Subcutaneous adipose tissue (tissue), 4 donors: ENCODE measurements around the gene TMPRSS5. TPM values are rescaled to one million over a fixed set of nuclear protein-coding genes. Genes with fewer than 3 reads are reported as not detected.

ENCODE experiments used
- total RNA-seq, 4 donors: library from RNA; depleted of rRNA; stranded (reverse); fragments of >200 nt; gene quantifications; one replicate each; pipeline ENCODE4 v1.1.0, GENCODE V29; 2016
- TF ChIP-seq, protein P1 (sequence below): fragments of 450-650 bp; IDR thresholded peaks from one replicate; pipeline ENCODE4 v1.5.1; 2016; ENCODE audit warnings: low read depth, mild to moderate bottlenecking, control low read depth, antibody characterized with exemption, moderate library complexity

The TMPRSS5 gene
- total RNA-seq, 4 donors from 2014 or later, result 0.34 to 7.9 (median 1.1) TPM; not detected in 1

- TF ChIP-seq, protein P1, sequence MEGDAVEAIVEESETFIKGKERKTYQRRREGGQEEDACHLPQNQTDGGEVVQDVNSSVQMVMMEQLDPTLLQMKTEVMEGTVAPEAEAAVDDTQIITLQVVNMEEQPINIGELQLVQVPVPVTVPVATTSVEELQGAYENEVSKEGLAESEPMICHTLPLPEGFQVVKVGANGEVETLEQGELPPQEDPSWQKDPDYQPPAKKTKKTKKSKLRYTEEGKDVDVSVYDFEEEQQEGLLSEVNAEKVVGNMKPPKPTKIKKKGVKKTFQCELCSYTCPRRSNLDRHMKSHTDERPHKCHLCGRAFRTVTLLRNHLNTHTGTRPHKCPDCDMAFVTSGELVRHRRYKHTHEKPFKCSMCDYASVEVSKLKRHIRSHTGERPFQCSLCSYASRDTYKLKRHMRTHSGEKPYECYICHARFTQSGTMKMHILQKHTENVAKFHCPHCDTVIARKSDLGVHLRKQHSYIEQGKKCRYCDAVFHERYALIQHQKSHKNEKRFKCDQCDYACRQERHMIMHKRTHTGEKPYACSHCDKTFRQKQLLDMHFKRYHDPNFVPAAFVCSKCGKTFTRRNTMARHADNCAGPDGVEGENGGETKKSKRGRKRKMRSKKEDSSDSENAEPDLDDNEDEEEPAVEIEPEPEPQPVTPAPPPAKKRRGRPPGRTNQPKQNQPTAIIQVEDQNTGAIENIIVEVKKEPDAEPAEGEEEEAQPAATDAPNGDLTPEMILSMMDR, result no peak
Measured at GRCh38 chr11:113647108-113647507, 59.0 kb downstream of the TMPRSS5 start.

- TF ChIP-seq, protein P1, result no peak
Measured at GRCh38 chr11:113645593-113646349, 60.3 kb downstream of the TMPRSS5 start.

- TF ChIP-seq, protein P1, result no peak
Measured at GRCh38 chr11:113644605-113645004, 61.5 kb downstream of the TMPRSS5 start.

DNA sequence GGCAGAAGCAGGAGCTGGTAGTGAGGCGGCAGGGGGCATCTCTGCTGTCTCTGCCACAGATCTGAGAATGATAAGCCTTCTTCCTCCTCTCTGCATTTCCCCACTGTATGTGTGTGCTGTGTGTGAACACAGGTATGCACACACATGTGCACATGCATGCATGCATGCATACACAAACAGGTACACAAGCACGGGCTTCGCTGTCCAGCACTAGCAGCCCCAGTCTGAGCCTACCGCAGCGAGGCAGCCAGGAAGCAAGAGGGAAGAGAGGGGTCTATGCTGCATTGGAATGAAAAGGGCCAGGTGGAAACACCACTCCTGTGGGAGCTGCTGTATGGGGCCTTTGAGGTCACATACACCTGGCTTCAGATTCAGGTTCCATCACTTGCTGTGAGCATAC is 62.4 kb downstream of the TMPRSS5 start:
- TF ChIP-seq, protein P1, result no peak

GRCh38 chr11:113643006-113643585 is 63.0 kb downstream of the TMPRSS5 start:
- TF ChIP-seq, protein P1, result no peak

GRCh38 chr11:113642090-113642489 is 64.0 kb downstream of the TMPRSS5 start:
- TF ChIP-seq, protein P1, result no peak

DNA sequence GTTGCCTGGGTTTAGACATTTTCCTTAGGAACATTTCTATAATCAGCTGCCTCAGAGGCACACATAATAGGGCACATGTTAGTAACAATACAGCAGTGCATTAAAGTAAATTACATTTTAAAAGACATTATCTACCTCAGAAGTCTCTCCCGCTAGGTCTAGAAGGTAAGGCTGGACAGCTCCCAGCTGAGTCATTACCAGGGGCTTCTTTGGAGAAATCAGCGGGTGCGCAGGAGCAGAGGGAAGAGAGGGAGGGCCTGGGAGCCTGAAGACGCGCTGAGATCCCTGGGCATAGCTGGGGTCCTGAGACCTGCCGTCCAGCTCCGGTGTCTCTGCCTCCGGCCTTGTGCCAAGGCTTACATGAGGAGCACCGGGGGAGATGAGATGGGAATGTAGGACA is 67.7 kb downstream of the TMPRSS5 start:
- TF ChIP-seq, protein P1, result no peak
